ENCODE results near the gene SCARB1.
"Not testable (repeated sequence)": the region's sequence is repeated elsewhere in the genome, so short reads cannot be mapped to it uniquely, and the experiment has no call there.

SCARB1 gene

DNA sequence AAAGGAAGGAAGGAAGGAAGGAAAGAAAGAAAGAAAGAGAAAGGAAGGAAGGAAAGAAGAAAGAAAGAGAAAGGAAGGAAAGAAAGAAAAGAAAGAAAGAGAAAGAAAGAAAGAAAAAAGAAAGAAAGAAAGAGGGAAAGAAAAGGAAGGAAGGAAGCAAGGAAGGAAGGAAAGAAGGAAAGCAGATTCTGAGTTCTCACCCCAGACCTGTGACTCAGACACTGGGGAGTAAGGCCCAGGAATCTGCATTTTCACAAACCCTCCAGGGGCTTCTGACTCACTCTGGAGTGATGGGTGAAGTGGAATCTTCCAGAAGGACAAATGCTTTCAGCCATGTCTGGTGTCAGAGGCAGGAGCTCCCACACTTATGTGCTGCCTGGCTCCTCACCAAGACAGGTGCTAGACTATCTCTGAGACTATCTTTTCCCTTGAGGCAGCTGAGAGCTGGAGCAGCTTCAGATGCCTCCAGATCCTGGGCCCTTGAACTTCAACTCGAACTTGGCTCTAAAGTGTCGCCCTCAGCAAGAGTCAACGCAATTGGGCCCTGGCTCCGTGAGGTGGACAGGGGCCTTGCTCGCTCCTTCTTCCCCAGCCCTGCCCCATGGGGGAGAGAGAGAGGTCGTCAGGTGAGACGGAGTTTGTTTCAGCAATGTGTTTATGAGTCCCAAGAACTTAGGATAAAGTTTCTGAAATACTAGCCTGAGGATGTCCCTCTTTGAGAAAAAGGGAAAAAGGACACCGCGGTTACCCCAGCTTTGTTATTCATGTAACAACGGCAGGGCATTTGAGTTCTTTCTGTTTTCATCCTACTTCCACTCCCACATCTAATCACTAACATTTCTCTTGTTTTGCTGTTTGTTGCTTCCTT, 19.8 kb upstream of the SCARB1 start:
- DNase-seq, result no peak

DNA sequence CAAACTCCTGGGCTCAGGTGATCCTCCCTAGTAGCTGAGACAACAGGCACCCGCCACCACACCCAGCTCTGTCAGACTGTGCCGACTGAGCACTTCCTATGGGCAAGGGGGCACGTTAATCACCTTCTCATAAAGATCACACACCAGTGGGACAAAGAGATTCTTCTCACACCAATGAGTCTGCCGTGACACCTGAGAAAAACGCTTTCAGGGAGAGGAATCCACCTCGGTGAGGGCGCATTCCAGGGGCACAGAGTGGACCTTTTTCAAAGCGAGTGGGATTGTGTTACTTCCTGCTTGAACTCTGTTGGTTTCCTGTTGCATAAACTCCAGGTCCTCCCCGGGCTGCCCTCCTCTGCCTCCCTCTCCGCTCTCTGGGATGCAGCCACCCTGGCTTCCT, 17.5 kb upstream of the SCARB1 start:
- no peak for DNase-seq

DNA sequence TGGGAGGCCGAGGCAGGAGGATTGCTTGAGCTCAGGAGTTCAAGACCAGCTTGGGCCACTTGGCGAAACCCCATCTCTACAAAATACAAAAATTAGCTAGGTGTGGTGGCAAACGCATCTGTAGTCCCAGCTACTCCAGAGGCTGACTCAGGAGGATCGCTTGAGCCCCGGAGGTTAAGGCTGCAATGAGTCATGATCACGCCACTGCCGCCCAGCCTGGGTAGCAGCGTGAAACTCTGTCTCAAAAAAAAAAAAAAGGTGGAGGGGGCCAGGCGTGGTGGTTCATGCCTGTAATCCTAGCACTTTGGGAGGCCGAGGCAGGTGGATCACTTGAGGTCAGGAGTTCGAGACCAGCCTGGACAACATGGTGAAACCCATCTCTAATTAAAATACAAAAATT, 16.7 kb upstream of the SCARB1 start:
- DNase-seq, result not testable (repeated sequence)

DNA sequence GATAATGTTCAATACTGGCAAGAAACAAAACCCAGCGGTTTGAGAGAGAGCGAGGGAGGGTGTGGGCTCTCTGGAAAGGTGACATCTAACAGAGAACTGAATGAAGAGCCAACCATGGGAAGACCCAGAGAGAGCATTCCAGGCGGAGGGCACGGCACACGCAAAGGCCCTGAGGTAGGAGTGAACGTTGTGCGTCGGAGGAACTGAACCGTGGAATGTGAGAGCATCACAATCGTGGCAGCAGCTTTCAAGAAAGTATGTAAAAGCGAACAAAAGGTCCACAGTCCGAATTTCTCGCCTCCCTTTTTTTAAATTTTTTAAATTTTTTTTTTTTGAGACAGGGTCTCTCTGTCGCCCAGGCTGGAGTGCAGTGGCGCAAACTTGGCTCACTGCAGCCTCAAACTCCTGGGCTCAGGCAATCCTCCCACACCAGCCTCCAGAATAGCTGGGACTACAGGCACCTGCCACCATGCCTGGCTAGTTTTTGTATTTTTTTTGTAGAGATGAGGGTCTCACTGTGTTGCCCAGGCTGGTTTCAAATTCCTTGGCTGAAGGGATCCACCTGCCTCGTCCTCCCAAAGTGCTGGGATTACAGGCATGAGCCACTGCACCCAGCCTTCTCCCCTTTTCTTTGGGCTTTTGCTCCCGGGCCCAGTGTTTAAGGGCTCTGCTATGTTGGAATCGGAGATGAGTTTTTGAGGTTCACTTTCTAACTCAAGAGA, 15.3 kb upstream of the SCARB1 start:
- DNase-seq, result no peak

DNA sequence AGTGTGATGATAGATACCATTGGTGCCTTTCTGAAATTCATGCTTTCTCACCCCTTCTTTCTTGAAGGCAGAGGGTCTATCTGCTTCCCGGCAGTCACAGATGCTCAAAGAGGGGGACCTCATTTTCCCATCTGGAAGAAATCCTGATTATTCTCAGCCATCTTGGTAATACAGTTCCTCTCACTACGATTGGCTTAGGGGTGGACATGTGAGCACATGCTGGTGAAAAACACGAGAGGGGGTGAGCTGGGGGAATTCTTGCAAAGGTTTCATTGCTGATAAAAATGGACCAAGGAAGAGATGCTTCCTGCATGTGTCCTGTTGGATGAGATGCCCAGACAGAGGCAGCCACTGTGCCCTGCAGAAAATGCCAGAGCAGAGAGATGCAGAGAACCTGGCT, 13.8 kb upstream of the SCARB1 start:
- DNase-seq, result no peak

DNA sequence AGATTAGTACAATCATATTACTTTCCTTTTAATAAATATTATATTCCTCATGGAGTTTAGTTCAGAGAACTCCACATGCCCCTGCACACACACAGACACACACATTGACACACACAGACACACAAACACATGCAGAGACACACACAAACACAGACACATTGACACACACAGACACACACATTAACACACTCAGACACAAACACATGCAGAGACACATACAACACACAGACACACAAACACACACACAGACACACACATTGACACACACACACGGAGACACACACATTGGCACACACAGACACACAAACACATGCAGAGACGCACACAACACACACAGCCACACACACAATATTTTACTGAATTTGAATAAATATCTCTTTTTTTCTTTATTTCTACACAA, 12.5 kb upstream of the SCARB1 start:
- no peak for DNase-seq

DNA sequence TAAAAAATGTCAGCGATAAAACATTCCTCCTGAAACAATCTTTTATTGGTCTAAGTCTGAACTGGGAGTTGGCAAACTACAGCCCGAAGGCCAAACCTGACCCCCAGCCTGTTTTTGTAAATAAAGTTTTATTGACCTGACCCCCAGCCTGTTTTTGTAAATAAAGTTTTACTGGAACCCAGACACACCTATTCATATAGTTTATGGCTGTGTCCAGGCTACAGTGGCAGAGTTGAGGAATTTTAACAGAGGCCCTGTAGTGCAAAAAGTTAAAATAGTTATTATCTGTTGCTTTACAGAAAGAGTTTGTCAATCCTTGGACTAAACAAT, 12.1 kb upstream of the SCARB1 start:
- DNase-seq, result no peak

DNA sequence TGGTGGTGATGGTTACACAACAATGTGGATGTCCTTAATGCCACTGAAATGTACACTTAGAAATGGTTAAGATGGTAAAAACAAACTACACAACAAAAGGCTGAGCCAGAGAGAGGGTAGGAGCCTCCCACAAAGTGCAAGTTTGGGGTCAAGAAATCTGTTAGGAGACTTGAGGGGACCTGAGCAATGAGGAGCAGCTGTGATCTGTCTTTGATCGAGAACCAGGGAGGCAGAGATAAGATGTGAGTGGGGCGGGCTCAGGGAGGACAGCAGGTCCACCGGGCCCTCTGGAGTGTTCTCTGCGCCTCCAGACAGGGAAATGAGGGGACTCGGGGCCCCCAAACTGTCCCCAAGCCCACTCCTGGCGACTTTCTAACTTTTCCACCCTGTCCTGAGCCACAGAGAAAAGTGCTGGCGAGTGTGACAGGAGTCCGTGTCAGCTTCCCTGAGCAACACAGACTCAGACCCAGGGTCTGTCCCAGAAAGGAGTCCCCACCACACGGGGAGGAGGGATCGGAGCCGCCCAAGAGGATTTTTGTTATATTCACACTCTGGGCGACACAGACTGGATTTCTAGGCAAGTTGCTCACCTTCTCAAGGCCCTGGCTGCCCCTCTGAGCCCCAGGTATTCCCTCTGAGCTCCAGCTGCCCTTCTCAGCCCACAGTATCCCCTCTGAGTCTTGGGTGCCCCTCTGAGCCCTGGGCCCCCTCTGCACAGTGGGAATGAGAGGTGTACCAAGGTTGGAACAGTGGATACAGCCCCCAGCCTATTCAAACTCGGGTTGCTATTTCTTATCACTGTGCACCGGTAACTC, 11.5 kb upstream of the SCARB1 start:
- no peak for DNase-seq

DNA sequence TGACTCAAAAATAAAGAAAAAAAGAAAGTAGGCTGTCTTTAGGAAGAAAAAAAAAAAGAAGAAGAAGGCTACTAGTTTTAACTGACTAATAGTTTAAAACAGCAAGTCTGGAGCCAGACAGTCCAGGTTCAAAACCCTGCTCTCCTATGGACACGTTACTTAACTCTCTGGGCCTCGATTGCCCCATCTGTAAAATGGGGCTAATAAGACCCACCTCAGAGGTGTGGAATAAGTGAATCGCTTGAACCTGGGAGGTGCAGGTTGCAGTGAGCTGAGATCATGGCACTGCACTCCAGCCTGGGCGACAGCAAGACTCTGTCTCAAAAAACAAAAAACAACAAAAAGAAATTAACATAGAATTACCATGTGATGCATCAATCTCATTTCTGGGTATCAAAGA, 10.5 kb upstream of the SCARB1 start:
- no peak for DNase-seq

DNA sequence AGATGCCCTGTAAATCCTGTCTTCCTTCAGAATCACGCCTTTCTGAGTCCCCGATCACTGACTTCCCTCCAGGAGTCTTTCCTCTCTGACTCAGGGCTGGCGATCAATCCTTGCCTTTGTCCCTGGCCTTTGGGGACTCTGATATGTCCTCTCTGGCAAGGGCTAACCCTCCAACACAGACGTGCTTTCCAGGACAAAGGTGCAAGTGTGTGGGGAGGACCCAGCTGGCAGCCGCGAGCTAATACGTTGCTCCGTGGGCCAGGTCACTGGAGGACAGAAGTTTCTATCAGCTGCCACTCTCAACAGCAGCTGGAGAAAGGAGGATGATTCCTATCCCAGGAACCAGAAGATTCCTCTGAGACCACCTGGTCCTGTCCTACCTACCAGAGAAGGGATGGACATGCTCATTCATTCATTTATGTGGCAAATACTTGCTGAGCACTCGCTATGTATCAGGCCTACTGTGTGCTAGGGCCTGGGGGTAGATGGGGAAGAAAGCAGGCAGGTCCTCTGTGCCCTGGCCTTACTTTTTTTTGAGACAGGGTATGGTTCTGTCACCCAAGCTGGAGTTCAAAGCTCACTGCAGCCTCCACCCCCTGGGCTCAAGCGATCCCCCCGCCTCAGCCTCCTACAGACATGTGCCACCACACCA, 8.5 kb upstream of the SCARB1 start:
- no peak for DNase-seq

DNA sequence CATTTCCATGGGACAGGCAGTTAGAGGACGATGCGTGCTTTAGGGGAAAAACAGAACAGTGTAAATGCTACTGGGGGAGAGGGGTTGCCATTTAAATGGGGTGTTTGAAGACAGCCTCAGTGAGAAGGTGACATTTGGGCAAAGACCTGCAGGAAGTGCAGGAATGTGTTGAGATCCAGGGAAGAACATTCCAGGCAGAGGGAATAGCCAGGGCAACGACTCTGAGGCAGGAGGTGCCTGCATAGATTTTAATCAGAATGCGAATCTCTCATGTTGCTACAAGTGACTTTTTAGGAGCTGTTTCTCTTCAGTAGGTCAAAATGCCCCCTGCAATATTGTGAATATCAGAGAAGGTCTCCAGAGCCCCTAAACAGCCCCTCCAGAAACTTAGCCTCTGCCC, 7.6 kb upstream of the SCARB1 start:
- DNase-seq, result no peak

DNA sequence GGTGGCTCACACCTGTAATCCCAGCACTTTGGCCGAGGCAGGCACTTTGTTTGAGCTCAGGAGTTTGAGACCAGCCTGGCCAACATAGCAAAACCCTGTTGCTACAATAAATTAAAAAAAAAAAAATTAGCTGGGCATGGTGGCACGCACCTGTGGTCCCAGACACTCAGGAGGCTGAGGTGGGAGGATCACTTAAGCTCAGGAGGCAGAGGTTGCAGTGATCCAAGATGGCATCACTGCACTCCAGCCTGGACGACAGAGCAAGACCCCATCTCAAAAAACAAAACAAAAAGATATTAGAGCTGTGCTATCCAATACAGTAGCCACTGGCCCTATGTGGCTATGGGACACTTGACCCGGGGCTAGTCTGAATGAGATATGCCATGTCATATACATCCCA, 6.9 kb upstream of the SCARB1 start:
- DNase-seq, result no peak

DNA sequence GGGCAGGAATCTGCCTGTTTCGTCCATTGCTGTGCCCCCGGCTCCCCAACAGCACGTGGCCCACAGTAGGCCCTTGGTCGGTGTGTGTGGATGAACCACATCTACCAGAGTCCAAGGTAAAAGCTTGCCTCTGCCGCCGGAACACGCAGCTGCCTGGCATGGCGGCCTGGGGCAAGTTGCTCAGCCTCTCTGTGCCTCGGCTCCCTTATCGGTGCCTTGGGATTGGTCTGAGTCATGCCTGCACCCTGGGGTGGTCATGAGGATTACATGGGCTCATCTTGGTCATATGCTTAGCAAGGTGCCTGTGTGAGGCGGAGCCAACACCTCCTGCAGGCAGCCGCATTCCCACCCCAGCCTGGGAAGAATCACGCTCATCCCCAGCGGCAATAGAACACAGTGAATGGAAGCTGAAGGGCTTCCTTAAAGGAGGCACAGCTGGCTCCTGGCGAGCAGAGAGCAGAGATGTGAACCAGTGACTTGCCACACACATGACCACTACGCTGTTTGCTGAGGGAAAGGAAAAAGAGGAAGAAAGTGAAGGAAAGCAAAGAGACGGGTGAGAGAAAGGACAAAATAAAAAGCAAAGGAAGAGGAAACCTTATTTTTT, 5.5 kb upstream of the SCARB1 start:
- peak in 6 of 14 donors; percentile 9 to 59 (median 40) for DNase-seq

DNA sequence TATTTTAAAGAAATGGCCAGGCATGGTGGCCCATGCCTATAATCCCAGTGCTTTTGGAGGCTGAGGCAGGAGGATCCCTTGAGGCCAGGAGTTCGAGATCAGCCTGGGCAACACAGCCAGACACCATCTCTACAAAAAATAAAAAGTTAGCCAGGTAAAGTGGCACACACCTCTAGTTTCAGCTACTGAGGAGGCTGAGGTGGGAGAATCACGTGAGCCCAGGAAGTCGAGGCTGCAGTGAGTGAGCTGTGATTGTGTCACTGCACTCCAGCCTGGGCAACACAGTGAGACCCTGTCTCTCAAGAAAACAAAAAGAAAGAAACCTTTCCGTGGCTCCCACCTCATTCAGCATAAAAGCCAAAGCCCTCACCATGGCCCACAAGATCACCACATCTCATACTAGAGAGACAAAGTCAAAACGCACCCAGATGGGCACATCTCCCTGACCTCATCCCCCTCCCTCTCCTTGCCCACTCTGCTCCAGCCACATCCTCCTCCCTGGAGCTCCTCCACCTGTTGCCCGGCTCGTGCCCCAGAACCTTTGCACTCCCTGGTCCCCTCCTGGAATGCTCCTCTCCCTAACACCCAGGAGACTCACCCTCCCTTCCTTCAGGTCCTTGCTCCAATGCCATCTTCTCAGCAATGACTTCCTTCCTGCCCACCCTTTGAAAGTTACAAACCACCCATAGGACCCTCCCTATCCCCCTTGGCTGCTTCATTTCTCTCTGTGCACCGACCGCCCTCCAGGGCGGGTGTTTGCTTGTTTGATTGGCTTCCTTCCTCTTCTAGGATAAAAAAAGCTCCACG, 4.8 kb upstream of the SCARB1 start:
- no peak for DNase-seq

DNA sequence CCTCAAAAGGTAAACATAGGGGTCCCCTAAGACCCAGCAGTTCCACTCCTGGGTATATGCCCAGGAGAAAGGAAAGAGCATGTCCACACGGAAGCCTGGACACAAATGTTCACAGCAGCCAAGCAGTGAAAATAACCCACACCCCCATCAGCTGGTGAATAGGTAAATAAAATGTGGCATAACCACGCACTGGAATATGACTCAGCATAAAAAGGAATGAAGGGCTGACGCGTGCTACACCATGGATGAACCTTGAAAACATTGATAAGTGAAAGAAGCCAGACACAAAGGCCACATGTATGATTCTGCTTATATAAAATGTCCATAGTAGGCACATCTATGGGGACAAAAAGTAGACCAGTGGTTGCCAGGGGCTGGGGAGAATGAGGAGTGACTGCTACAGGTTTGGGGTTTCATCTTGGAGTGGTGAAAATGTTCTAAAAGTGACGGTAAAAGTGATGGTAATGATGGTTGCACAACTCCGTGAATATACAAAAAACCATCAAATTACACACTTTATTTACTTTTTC, 3.8 kb upstream of the SCARB1 start:
- no peak for DNase-seq

DNA sequence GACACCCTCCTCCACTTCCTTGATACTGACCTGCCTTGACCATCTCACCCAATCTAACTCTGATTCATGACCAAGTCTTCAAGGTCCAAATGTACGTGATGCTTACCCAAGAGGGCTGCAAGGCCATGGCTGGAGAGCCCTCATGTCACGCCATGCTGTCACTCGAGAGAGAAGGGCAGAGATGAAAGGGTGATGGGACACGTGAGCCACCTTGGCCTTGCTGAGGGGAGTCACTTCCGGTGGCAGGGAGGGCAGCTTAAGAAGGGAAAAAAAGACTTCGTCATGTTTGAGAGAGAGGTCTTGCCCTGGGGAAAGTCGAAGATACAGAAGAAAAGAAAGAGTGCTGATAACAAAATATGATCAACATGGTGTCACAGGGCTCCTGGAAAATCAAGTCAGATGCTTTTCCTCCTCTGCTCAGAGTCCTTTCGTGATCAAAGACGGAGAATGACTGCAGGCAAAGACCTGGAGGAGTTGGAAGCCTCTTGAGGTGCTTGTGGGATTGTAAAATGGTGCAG, 3.3 kb upstream of the SCARB1 start:
- no peak for DNase-seq

DNA sequence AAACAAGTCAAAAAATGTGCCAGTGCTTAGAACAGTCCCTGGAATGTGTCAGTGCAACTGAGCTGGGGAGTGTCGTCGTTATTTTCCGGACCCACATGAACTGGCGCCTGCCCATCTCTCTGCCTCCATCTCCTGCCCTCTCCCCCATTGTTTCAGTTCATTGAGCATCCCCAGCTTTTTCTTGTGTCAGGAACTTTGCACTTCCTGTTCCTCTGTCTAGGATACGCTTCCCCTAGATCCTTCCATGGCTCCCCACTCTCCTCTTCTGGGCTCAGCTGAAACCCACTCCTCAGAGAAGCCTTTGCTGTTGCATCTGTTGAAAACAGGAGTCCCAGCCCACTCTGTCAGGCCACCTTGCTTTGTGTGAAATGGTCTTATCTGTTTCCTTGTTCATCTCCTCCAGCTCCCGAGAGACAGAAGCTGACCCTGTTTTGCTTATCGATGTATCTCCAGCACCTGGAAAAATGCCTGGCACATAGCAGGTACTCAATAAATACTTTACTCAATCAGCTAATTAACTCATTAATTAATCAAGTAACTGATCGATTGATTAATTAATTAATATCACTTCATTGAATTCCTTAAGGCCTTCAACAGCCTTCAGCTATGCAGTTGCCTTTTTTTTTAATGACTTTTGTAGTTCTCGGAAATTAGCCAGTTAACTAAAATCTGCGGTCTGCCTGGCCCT, 2.7 kb upstream of the SCARB1 start:
- no peak for DNase-seq

DNA sequence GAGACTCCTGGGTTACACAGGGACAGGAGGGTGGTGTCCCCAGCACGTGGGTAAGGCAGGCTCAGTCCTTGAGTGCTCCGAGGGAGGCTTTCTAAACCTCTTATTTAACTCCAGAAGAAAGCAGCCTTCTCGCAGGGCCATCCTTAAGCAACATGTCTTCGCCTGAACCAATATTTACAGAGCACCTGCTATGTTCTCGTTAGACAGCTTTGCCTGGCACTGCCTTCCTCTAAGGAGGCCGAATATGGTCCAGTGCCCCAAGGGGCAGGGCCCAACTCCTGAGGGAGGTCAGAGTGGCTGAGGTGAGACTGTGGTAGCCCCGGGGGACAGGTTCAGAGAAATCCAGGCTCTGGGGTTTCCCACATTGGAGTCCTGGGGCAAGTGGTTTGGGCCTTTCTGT, 2.1 kb upstream of the SCARB1 start:
- DNase-seq, result no peak

DNA sequence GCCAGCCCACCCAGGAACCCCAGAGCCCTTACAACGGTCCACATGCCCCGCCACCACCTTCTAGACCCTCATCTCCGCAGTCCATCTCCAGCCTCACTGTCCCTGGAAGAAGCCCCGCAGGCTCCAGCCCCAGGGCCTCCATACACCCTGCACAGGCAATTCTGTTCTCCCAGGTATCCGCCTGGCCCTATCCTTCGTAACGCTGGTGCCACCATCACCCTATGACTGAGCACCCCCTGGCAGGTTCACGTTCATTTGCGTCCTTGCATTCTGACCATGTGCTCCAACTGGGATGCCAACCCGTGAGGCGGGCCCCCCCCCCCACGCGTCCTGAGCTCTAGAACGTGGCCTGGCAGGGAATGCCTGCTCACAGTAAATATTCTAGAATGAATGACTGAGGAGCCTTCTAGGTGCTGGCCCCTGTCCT, 675 bp upstream of the SCARB1 start:
- DNase-seq, result peak in 2 of 14 donors; percentile 26 to 45

DNA sequence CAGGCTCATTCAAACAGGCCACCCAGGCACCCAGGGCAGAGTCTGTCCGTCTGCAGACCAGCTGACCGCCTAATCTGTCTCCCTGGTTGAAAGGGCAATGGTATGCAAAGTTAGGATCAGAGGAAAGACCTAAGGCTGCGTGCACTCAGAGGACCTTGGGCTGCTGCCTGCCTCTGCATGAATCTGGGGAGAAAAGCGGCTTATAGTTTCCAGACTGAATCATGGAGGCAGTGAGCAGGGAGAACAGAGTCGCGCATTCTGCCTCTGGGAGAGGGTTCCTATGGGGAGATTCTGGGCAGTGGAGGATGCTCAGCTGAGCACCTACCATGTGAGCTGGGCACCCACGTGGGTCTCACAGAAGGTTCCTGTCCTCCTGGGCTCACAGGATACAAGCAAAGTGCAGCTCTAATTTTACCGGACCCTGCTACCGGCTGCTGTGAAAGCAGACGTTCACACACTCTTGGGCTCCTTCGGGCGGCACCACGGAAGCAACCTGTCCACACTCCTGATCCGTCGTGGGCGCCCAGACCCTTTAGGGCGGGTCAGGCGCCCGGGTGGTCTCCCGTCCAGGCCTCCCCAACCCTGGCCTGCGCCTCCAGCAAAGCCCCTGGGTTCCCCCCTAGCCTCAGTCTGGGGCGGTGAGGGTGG, 772 bp downstream of the SCARB1 start:
- DNase-seq, result peak in 12 of 14 donors; percentile 31 to 68 (median 52)

Measured in C1 segment of cervical spinal cord (tissue), 14 donors.